Measurements from ENCODE around the gene SLC25A42. TPM values are rescaled to one million over a fixed set of nuclear protein-coding genes. Genes with fewer than 3 reads are reported as not detected.

SLC25A42 gene
- total and polyA plus RNA-seq, 2 of the 13 experiments (the other 11 are each of a cell fraction or from before 2014, with no cell fraction given) = 12.8 to 18.3 TPM

DNA sequence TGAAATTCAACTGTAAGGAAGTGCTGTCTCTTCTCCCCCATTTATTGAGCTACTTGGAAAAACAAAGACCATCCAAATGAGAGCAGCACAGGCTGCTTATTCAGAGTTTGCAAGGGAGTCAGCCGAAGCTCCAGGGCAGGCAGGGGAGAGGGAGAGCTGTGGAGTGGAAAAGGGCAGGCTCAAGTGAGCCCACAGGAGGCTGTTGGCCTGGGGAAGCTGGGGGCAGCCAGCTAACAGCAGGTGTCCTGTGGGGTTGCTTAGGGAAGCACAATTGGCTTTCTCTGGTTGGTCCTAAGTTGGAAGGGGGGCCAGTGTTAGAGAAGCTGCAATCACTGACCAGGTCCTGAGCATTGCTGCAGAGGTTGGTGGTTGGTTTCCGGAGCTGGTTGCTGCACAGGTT is 23.9 kb downstream of the SLC25A42 start:
- no peak overlapping the region for H3K27ac ChIP-seq (ENCODE audit: extremely low read length, insufficient read depth, low read length)
- H4K20me1 ChIP-seq (ENCODE audit: insufficient read depth, low read length) = no peaks in the 10 kb centered on the region
- no peak overlapping the region for H3K4me3 ChIP-seq (replicated peaks in 1 of 3; ENCODE audit: insufficient read depth in 1 of 3, low read depth in 2 of 3, low read length in 3 of 3)
- no peak for DNase-seq (ENCODE audit: low spot score)
- CTCF ChIA-PET (ENCODE audit: low intra/inter-chr PET ratio, low total read pairs) = no interaction called here
- H3K79me2 ChIP-seq (ENCODE audit: insufficient read depth, low read length) = no peaks in the 10 kb centered on the region
- no peaks in the 10 kb centered on the region for H3K27me3 ChIP-seq (ENCODE audit: control insufficient read depth in 1 of 2, insufficient read depth in 2 of 2, low read length in 2 of 2)
- TF ChIP-seq KDM2A (CRISPR knock-in tag; IDR thresholded peaks at IDR 0.05; ENCODE audit: borderline replicate concordance, low read depth) (no peak), RFX1 (IDR thresholded peaks at IDR 0.05) (no peak), HMG20A (CRISPR knock-in tag; IDR thresholded peaks at IDR 0.05; ENCODE audit: borderline replicate concordance) (no peak), XBP1 (CRISPR knock-in tag; IDR thresholded peaks at IDR 0.05) (no peak), ZNF331 (CRISPR knock-in tag; IDR thresholded peaks at IDR 0.05) (no peak), ZNF605 (CRISPR knock-in tag; IDR thresholded peaks at IDR 0.05) (no peak), ZNF552 (CRISPR knock-in tag; IDR thresholded peaks at IDR 0.05; ENCODE audit: borderline replicate concordance) (no peak), ZNF616 (CRISPR knock-in tag; IDR thresholded peaks at IDR 0.05; ENCODE audit: low read depth) (no peak)
- TF ChIP-seq, protein P1, sequence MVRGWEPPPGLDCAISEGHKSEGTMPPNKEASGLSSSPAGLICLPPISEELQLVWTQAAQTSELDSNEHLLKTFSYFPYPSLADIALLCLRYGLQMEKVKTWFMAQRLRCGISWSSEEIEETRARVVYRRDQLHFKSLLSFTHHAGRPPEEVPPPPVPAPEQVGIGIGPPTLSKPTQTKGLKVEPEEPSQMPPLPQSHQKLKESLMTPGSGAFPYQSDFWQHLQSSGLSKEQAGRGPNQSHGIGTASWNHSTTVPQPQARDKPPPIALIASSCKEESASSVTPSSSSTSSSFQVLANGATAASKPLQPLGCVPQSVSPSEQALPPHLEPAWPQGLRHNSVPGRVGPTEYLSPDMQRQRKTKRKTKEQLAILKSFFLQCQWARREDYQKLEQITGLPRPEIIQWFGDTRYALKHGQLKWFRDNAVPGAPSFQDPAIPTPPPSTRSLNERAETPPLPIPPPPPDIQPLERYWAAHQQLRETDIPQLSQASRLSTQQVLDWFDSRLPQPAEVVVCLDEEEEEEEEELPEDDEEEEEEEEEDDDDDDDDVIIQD (CRISPR knock-in tag; IDR thresholded peaks at IDR 0.05; ENCODE audit: low read depth) = no peak
- TF ChIP-seq, protein P2, sequence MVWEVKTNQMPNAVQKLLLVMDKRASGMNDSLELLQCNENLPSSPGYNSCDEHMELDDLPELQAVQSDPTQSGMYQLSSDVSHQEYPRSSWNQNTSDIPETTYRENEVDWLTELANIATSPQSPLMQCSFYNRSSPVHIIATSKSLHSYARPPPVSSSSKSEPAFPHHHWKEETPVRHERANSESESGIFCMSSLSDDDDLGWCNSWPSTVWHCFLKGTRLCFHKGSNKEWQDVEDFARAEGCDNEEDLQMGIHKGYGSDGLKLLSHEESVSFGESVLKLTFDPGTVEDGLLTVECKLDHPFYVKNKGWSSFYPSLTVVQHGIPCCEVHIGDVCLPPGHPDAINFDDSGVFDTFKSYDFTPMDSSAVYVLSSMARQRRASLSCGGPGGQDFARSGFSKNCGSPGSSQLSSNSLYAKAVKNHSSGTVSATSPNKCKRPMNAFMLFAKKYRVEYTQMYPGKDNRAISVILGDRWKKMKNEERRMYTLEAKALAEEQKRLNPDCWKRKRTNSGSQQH (CRISPR knock-in tag; IDR thresholded peaks at IDR 0.05; ENCODE audit: low read depth) = no peak
- TF ChIP-seq, protein P3, sequence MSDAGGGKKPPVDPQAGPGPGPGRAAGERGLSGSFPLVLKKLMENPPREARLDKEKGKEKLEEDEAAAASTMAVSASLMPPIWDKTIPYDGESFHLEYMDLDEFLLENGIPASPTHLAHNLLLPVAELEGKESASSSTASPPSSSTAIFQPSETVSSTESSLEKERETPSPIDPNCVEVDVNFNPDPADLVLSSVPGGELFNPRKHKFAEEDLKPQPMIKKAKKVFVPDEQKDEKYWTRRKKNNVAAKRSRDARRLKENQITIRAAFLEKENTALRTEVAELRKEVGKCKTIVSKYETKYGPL (CRISPR knock-in tag; IDR thresholded peaks at IDR 0.05) = no peak
- TF ChIP-seq, protein P4, sequence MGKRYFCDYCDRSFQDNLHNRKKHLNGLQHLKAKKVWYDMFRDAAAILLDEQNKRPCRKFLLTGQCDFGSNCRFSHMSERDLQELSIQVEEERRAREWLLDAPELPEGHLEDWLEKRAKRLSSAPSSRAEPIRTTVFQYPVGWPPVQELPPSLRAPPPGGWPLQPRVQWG (CRISPR knock-in tag; IDR thresholded peaks at IDR 0.05; ENCODE audit: borderline replicate concordance, low read depth) = no peak
- no peak overlapping the region for H2AFZ ChIP-seq (ENCODE audit: low read length)
- intact Hi-C loops (cut with micrococcal nuclease; ENCODE audit: unreplicated experiment) = no loop called here
- no peaks in the 10 kb centered on the region for H3K9me3 ChIP-seq (ENCODE audit: low read length)
- 97% methylated on average over 2 of the region's 2 CpGs for WGBS (ENCODE audit: low lambda C conversion rate)
- no peak overlapping the region for H3K4me2 ChIP-seq (ENCODE audit: low read depth, low read length)
- H3K4me1 ChIP-seq (ENCODE audit: insufficient read depth, low read length) = no peaks in the 10 kb centered on the region
- in situ Hi-C loops (cut with HindIII; ENCODE audit: extremely low pct_ligation_motif_present, low pct_unique_long_range_greater_than_20kb) = no loop called here
- no peak for ATAC-seq
- H3K36me3 ChIP-seq (replicated peaks in 1 of 2; ENCODE audit: control insufficient read depth in 1 of 2, insufficient read depth in 2 of 2, low read length in 2 of 2) = peaks cover 0 to 2% of the 10 kb centered on the region in 2 experiments; a peak in 2 of 5 replicates
- FAIRE-seq = no peak
- H3K9ac ChIP-seq (ENCODE audit: insufficient read depth, low read depth, low read length) = no peak overlapping the region
- POLR2A ChIA-PET = interaction anchor here (0.9 kb wide), 1 partner anchor 10 kb away, joined by 3 read pairs; no protein-coding TSS in a partner anchor
- no TSS peak for BruUV-seq (replicated peaks)

Data from HepG2 (cell line).